GM10248 (cell line): ENCODE data around the gene LYRM4.

Experiments
- CTCF ChIA-PET: fragments of 300-600 bp; sonication (Branson Sonifier 250); formaldehyde crosslinking; extraction: SDS; loops from one replicate; lab custom pipeline; 2021; ENCODE audit warnings: antibody characterized with exemption; lab: Yijun Ruan, JAX
- POLR2A ChIA-PET: fragments of 350-650 bp; sonication (Branson Sonifier 250); formaldehyde crosslinking; extraction: SDS; loops from one replicate; lab custom pipeline; 2020; ENCODE audit warnings: antibody characterized with exemption; lab: Yijun Ruan, JAX
- DNase-seq: peaks from one replicate; pipeline ENCODE4 v3.0.0; 2012; ENCODE audit errors: extremely low spot score
- TF ChIP-seq, protein P1 (sequence below): IDR thresholded peaks from 2 replicates; pipeline ENCODE4 v1.5.1; 2012; ENCODE audit warnings: mild to moderate bottlenecking, low read depth; ENCODE audit errors: extremely low read depth, missing control alignments, control extremely low read depth

Gene LYRM4

DNA sequence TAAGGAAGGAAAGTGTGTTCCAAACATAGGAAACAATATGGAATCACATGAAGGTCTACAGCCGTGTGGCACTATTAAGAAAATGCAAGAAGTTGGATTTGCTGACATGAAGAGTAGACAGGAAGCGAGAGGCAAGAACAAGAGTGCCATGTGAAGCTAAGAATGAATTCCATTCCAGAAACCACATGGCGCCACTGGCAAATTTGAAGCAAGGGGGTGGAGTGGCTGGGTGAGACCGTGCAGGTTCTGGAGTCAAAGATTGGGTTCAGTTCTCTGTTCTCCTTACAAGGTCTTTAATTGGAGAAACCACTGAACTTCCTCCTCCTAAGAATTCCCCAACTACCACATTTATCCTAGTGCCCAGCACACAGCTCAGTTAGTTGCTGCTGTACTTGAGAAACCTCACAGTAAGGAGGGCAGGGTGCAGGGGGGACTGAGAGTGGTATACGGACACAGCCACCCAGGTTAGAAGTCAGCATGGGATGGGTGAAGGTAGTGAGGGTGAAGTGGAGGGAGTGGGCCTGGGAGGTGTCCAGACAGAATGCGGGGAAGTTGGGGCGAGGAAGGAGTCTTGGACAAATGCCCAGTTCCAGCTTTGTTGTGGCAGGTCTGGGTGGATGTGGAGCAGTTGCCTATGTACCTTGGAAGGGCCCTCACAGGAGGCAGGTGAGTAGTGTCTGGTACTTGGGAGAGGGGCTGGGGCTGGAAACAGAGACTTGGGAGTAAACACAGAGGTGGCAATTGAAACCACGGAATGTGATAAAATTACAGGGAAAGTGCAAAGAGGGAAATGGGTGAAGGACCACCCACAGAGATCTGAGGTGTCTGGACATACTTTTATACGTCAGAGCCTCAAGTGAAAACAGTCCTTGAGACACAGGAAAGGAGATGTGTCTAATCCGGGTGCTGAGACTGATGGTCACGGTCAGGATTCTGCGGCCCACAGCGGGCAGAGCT lies 14.3 kb downstream of the LYRM4 start:
- TF ChIP-seq, protein P1, sequence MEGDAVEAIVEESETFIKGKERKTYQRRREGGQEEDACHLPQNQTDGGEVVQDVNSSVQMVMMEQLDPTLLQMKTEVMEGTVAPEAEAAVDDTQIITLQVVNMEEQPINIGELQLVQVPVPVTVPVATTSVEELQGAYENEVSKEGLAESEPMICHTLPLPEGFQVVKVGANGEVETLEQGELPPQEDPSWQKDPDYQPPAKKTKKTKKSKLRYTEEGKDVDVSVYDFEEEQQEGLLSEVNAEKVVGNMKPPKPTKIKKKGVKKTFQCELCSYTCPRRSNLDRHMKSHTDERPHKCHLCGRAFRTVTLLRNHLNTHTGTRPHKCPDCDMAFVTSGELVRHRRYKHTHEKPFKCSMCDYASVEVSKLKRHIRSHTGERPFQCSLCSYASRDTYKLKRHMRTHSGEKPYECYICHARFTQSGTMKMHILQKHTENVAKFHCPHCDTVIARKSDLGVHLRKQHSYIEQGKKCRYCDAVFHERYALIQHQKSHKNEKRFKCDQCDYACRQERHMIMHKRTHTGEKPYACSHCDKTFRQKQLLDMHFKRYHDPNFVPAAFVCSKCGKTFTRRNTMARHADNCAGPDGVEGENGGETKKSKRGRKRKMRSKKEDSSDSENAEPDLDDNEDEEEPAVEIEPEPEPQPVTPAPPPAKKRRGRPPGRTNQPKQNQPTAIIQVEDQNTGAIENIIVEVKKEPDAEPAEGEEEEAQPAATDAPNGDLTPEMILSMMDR = no peak
- POLR2A ChIA-PET = no interaction called here
- DNase-seq = no peak
- CTCF ChIA-PET = interaction anchor here (0.8 kb wide), 1 partner anchor 10 kb away, joined by 3 read pairs; no protein-coding TSS in a partner anchor

DNA sequence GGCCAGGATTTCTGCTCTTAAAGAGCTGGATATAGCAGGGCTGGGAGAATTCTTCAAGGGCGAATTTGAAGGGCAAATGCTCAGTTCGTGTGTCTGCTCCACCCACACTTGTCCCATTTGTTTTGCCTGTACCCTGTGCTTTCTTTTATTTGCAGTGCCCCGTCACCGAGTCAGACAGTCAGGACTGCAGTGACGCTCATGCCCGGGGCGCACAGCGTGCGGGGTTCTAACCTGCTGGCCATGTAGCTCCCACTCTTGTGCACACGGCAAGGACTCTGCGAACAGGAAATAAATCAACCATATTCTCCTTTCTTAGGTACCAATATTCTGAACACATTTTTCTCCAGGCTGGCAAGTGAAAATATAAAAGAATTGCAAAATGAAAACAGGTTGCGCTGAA lies 17.7 kb downstream of the LYRM4 start:
- CTCF ChIA-PET = no interaction called here
- POLR2A ChIA-PET = no interaction called here
- TF ChIP-seq, protein P1 = no peak
- DNase-seq = no peak

DNA sequence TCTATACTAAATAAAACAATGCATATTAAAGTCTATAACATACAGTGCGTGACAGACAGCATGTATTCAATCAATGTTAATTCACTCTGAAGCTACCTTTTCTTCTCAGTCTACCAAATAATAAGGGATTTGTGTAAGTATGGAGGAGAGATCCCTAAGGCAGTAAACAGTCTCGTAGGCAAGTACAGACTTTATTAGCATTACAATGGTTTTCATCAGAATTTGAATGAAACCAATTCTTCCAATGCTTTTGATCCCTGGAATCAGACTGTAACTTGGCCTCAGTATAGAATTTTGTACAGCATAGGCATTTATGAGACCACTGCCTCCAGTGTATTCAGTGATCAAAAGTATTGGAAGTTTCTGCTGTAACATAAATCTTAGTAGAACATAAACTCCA lies 19.5 kb downstream of the LYRM4 start:
- CTCF ChIA-PET = no interaction called here
- no peak for DNase-seq
- TF ChIP-seq, protein P1 = no peak
- POLR2A ChIA-PET = no interaction called here

DNA sequence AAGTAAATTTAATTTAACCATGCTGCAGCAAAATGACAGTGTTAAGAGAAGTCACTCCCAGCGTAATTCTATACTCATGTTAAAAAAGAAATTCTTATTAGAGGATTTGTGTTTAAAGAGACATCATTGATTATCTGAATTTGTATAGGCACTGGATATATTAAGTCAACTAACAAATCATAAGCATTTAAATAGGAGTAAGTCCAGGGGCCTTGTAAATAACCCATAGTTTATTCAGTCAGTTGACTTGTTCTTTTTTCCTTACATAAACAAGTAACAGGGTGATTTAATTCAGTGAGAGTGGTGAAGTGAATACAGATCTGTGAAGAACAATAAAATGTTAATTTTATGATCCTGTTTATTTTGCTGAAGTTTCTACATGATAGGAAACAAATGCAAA lies 22.4 kb downstream of the LYRM4 start:
- TF ChIP-seq, protein P1 = no peak
- ChIA-PET CTCF (no interaction called here), POLR2A (no interaction called here)
- DNase-seq = no peak

DNA sequence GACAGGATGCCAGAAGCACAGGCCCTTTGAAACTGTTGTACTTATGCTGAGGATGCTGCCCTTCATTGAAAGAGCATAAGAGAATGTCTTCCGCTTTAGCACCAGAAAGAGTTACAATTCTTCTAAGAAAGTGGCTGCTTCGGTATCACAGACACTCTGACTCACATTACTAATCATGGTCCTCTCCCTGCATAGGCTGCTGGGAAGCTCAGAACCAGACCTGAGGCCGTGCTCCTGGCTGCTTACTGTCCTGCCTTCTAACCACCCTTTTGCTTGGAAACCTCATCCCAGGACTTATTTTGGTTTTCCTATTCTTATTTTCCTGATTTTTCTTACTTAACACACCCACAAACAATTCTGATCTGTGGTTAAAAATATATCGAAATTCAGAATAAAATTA lies 22.9 kb downstream of the LYRM4 start:
- TF ChIP-seq, protein P1 = no peak
- DNase-seq = no peak
- ChIA-PET CTCF (interaction anchor here (1.2 to 2.4 kb wide), 2 partner anchors 22 to 39 kb away, joined by 5 to 7 read pairs; no protein-coding TSS in a partner anchor), POLR2A (no interaction called here)

DNA sequence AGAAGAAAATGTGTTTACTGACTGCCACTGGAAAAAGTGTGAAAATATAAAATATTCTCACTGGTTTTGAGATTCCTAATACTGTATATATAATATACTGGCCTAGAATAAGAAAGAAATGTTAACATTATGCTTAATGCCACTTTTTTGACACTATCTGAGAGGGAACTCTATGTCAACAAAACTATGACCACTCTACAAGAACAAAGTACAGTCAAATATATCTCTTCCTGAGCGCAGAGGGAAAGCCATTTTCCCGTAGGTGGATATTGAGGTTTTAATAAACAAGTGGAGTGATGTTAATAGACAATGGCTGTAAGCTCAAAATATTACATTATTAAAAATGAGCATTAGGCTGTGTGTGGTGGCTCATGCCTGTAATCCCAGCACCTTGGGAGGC lies 24.9 kb downstream of the LYRM4 start:
- CTCF ChIA-PET = interaction anchor here (1.0 to 2.4 kb wide), 3 partner anchors 18 to 26 kb away, joined by 3 to 7 read pairs (median 5); partner anchors contain the start of gene FARS2
- DNase-seq = no peak
- POLR2A ChIA-PET = no interaction called here
- TF ChIP-seq, protein P1 = no peak
